Osteocyte (in vitro differentiated cells): ENCODE results near the gene TOR1A. TPM values are rescaled to one million over a fixed set of nuclear protein-coding genes. Genes with fewer than 3 reads are reported as not detected.

Source experiments
- DNase-seq: peaks from one replicate; pipeline ENCODE4 v3.0.0; 2021; ENCODE audit warnings: mixed read lengths; ENCODE audit not compliant: unreplicated experiment; ENCODE audit errors: extremely low spot score
- H3K27ac Mint-ChIP-seq: one replicate; pipeline ENCODE4 v1.8.0; 2021; ENCODE audit warnings: mild to moderate bottlenecking, mixed read lengths; ENCODE audit not compliant: unreplicated experiment
- H3K27me3 Mint-ChIP-seq: one replicate; pipeline ENCODE4 v1.8.0; 2021; ENCODE audit warnings: mixed read lengths; ENCODE audit not compliant: unreplicated experiment
- H3K36me3 Mint-ChIP-seq: one replicate; pipeline ENCODE4 v1.8.0; 2021; ENCODE audit warnings: mixed read lengths; ENCODE audit not compliant: unreplicated experiment
- H3K4me1 Mint-ChIP-seq: one replicate; pipeline ENCODE4 v1.8.0; 2021; ENCODE audit warnings: mixed read lengths; ENCODE audit not compliant: unreplicated experiment
- H3K4me3 Mint-ChIP-seq: one replicate; pipeline ENCODE4 v1.8.0; 2021; ENCODE audit warnings: mild to moderate bottlenecking, moderate library complexity, mixed read lengths; ENCODE audit not compliant: unreplicated experiment
- H3K9me3 Mint-ChIP-seq: one replicate; pipeline ENCODE4 v1.8.0; 2021; ENCODE audit warnings: mixed read lengths; ENCODE audit not compliant: unreplicated experiment
- total RNA-seq: library from RNA; stranded (reverse); gene quantifications from 2 replicates; pipeline ENCODE4 v1.2.1, GENCODE V29; 2021
- TF ChIP-seq, protein P1 (sequence below): fragments of 200-600 bp; sonication (generic); IDR thresholded peaks from 2 replicates; pipeline ENCODE4 v1.5.0; 2021; ENCODE audit warnings: antibody characterized with exemption, mild to moderate bottlenecking, moderate library complexity

The TOR1A gene
- total RNA-seq, 1 donor from 2014 or later, result 46.1 TPM

DNA sequence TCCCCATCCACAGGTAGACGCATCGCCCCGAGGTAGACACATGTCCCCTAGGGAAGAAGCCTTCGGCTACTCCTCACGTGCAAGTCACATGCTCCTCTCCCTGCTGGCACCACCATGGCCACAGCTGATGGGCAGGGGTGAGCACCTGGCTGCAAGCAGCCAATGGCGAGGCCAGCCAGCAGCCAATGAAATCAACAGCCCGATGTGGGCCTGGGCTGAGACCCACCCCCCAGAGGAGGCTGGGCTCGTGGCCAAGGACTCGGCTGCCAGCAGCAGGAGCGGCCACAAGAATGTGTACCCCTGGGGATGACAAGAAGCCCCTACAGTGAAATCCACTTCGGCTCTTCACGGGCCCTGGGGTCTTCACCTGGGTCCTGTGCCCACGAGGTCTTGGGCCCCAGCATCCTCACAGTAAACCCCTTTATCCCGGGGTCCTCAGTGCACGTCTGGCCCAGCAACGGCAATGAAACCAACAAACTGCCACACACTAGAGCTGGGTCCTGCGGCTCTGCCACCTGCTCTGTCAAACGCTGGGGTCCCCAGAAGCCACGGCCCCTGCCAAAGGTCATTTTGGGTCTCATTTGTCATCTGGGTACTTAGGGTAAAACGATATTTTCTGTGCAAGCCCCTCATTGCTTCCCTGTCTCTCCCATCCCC lies 49.0 kb downstream of the TOR1A start:
- Mint-ChIP-seq H3K4me1 (peaks cover 20% of the 10 kb centered on the region), H3K4me3 (no peak overlapping the region), H3K9me3 (no peaks in the 10 kb centered on the region), H3K36me3 (no peaks in the 10 kb centered on the region), H3K27ac (no peak overlapping the region), H3K27me3 (peaks cover 6% of the 10 kb centered on the region)
- DNase-seq, result no peak
- TF ChIP-seq, protein P1, sequence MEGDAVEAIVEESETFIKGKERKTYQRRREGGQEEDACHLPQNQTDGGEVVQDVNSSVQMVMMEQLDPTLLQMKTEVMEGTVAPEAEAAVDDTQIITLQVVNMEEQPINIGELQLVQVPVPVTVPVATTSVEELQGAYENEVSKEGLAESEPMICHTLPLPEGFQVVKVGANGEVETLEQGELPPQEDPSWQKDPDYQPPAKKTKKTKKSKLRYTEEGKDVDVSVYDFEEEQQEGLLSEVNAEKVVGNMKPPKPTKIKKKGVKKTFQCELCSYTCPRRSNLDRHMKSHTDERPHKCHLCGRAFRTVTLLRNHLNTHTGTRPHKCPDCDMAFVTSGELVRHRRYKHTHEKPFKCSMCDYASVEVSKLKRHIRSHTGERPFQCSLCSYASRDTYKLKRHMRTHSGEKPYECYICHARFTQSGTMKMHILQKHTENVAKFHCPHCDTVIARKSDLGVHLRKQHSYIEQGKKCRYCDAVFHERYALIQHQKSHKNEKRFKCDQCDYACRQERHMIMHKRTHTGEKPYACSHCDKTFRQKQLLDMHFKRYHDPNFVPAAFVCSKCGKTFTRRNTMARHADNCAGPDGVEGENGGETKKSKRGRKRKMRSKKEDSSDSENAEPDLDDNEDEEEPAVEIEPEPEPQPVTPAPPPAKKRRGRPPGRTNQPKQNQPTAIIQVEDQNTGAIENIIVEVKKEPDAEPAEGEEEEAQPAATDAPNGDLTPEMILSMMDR, result no peak

DNA sequence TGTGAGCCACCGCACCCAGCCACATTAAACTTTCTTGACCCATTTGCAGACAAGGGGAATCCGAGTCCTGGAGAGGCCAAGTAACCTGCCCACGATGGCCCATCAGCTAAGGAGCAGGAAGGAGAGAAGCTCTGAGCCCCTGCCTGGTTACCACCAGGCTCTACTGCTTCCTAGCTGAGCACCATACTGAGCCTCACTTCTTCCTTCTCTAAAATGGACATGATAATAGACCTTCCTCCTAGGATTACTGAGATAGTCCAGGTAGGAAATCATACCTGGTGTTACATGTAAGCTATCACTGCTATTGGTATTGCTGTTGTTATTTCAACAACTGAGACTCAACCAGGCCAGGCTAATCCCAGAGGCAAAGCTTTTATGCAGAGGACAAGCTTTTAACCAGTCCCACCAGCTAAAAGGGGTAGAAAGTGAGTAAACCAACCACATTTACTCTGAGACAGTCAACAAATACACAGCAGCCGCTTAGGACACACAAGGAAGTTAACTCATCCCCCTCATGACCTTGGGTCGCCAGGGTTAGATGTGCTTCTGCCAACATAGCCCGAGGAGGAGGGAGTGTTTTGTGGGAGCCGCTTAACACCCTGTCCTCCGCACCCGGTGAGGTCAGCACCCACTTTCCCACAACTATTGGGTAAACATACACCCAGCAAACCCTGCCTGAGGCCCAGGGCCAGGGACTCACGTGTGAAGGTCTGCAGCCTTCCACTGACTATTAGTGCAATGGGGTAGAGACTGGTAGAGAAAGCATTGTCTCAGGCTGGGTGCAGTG lies 50.5 kb downstream of the TOR1A start:
- Mint-ChIP-seq H3K4me3 (no peak overlapping the region), H3K27me3 (no peaks in the 10 kb centered on the region), H3K4me1 (peaks cover 20% of the 10 kb centered on the region), H3K36me3 (no peaks in the 10 kb centered on the region), H3K9me3 (no peaks in the 10 kb centered on the region), H3K27ac (no peak overlapping the region)
- no peak for DNase-seq
- TF ChIP-seq, protein P1, result no peak

DNA sequence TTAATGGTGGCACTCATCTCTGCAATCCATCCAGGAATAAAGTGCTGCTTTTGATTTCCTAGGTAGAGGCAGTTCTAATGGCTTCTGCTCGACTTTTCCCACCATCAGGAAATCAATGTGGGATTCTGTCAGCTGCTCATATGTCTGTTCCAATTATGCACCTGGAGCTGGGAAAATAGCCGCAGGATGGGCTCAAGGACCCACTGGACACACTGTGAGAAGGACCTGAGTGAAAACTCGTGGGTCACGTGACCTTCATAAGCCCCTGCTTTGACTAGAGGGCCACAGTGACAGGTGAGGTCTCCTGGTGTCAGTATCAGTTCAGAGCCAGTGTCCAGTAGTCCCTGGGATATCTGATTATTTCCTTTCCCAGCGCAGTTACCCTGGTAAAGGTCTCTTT lies 53.2 kb downstream of the TOR1A start:
- Mint-ChIP-seq H3K27ac (no peak overlapping the region), H3K4me3 (no peak overlapping the region), H3K9me3 (no peaks in the 10 kb centered on the region), H3K27me3 (no peaks in the 10 kb centered on the region), H3K4me1 (peaks cover 3% of the 10 kb centered on the region), H3K36me3 (no peaks in the 10 kb centered on the region)
- TF ChIP-seq, protein P1, result no peak
- no peak for DNase-seq

DNA sequence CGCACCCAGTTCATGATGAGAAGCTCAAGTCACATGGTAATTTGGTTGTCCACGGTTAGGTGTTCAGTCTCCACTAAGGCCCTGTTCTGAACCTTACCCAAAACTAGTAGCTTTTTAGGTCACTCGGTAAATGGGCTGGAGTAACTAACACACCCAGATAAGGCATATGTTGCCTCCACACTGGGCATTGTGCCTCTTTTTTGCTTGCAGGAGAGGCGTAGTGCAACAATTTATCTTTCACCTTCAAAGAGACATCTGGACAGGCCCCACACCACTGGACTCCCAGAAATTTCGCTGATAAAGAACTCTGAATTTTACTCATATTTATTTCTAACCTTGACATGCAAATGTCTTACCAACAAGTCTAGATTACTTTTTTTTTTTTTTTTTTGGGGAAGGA lies 54.3 kb downstream of the TOR1A start:
- Mint-ChIP-seq H3K9me3 (no peaks in the 10 kb centered on the region), H3K36me3 (no peaks in the 10 kb centered on the region), H3K4me3 (no peak overlapping the region), H3K4me1 (peaks cover 3% of the 10 kb centered on the region), H3K27me3 (no peaks in the 10 kb centered on the region), H3K27ac (no peak overlapping the region)
- TF ChIP-seq, protein P1, result no peak
- no peak for DNase-seq

DNA sequence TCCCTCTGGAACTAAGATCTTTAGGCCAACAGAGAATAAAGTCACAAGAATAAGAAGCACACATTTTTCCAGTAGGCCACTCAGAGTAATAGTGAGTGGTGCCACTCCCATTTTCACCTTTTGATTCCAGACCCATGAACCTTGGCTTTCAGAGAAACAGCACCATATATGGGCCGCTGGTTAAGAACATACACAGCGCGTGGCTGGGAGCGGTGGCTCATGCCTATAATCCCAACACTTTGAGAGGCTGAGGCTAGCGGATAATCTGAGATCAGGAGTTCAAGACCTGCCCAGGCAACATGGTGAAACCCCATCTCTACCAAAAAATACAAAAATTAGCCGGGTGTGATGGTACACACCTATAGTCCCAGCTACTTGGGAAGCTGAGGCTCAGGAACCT lies 55.5 kb downstream of the TOR1A start:
- no peak for DNase-seq
- H3K4me3 Mint-ChIP-seq, result no peak overlapping the region
- H3K4me1 Mint-ChIP-seq, result peaks cover 2% of the 10 kb centered on the region
- TF ChIP-seq, protein P1, result no peak
- H3K27ac Mint-ChIP-seq, result no peak overlapping the region
- no peaks in the 10 kb centered on the region for H3K27me3 Mint-ChIP-seq
- H3K9me3 Mint-ChIP-seq, result no peaks in the 10 kb centered on the region
- H3K36me3 Mint-ChIP-seq, result no peaks in the 10 kb centered on the region
